Esophagus muscularis mucosa (tissue), 4 donors: ENCODE results near the gene GRIK5. TPM values are rescaled to one million over a fixed set of nuclear protein-coding genes. Genes with fewer than 3 reads are reported as not detected.
"Not testable (repeated sequence)": the region's sequence is repeated elsewhere in the genome, so short reads cannot be mapped to it uniquely, and the experiment has no call there.

Experiments used
- DNase-seq: peaks from one replicate; pipeline ENCODE4 v3.0.0-alpha.2; 2017; ENCODE audit errors: extremely low spot score
- H3K27ac ChIP-seq, 4 donors: fragments of 200-600 bp; sonication (generic); replicated peaks in 1 of 4; 1 replicate in 3 of 4; 2 replicates in 1 of 4; pipeline ENCODE4 v1.5.1; 2016 to 2019; ENCODE audit warnings: mild to moderate bottlenecking in 1 of 4
- H3K27me3 ChIP-seq, 4 donors: fragments of 200-600 bp; sonication (generic); one replicate each; pipeline versions ENCODE4 v1.5.1 to v1.6.0; 2016 to 2019
- H3K36me3 ChIP-seq, 4 donors: fragments of 200-600 bp; sonication (generic); one replicate each; pipeline ENCODE4 v1.5.1; 2016 to 2019
- H3K4me1 ChIP-seq, 4 donors: fragments of 200-600 bp; sonication (generic); one replicate each; pipeline ENCODE4 v1.5.1; 2016 to 2019
- H3K4me3 ChIP-seq, 4 donors: fragments of 200-600 bp; sonication (generic); 1 replicate in 2 of 4; 2 replicates in 2 of 4; pipeline ENCODE4 v1.5.1; 2016 to 2019; ENCODE audit warnings: mild to moderate bottlenecking in 4 of 4, moderate library complexity in 1 of 4
- H3K9me3 ChIP-seq, 4 donors: fragments of 200-600 bp; sonication (generic); 1 replicate in 3 of 4; 2 replicates in 1 of 4; pipeline ENCODE4 v1.5.1; 2016 to 2019
- EP300 ChIP-seq: sonication (generic); formaldehyde crosslinking; IDR thresholded peaks from one replicate; pipeline ENCODE4 v1.6.1; 2017; ENCODE audit warnings: antibody characterized with exemption
- POLR2A ChIP-seq: fragments of 450-650 bp; IDR thresholded peaks from one replicate; pipeline ENCODE4 v1.6.1; 2017; ENCODE audit warnings: antibody characterized with exemption, moderate library complexity, mild to moderate bottlenecking, low read depth
- POLR2AphosphoS5 ChIP-seq, 2 donors: sonication (generic); formaldehyde crosslinking; IDR thresholded peaks; one replicate each; pipeline ENCODE4 v1.6.1; 2017; ENCODE audit warnings: antibody characterized with exemption in 2 of 2
- WGBS: methylation state at CpG from one replicate; pipeline ENCODE4 v1.1.5; 2018; 5-methylcytosine and 5-hydroxymethylcytosine counted together
- intact Hi-C: fragments of 100-400 bp; cut with DNase I; formaldehyde crosslinking; loops from one replicate; pipeline ENCODE4 v1.15.1; 2023
- total RNA-seq, 4 donors: library from RNA; depleted of rRNA; stranded (reverse); fragments of >200 nt; gene quantifications; one replicate each; pipeline versions ENCODE4 v1.1.0 to v1.2.1, GENCODE V29; 2016
- TF ChIP-seq, protein P1 (sequence below), 3 experiments: fragments of 200-600 bp in 2 of 3; fragments of 450-650 bp in 1 of 3; sonication (generic) in 2 of 3; IDR thresholded peaks; one replicate each; pipeline ENCODE4 v1.5.1; 2017 to 2019; ENCODE audit warnings: antibody characterized with exemption in 3 of 3, mild to moderate bottlenecking in 2 of 3, moderate library complexity in 1 of 3

GRIK5 gene
- total RNA-seq, 4 donors from 2014 or later, result 8.6 to 27.6 (median 13.8) TPM

- peaks cover 0 to 82% (median 45%) of the 10 kb centered on the region in 4 donors for H3K27me3 ChIP-seq
- H3K4me3 ChIP-seq, result peak within 1 kb of the TSS; percentile 46 to 61 (median 50)
- DNase-seq, result no peak
- 0% methylated on average over 6 of the region's 84 CpGs for WGBS
- peaks cover 23 to 39% (median 32%) of the 10 kb centered on the region in 4 donors for H3K4me1 ChIP-seq
- no peaks in the 10 kb centered on the region for H3K36me3 ChIP-seq
- H3K9me3 ChIP-seq, result no peaks in the 10 kb centered on the region
- intact Hi-C loops, result no loop called here
- no peak within 1 kb of the TSS for H3K27ac ChIP-seq
- no peak for TF ChIP-seq POLR2A
- no peak for TF ChIP-seq EP300
- TF ChIP-seq, protein P1, sequence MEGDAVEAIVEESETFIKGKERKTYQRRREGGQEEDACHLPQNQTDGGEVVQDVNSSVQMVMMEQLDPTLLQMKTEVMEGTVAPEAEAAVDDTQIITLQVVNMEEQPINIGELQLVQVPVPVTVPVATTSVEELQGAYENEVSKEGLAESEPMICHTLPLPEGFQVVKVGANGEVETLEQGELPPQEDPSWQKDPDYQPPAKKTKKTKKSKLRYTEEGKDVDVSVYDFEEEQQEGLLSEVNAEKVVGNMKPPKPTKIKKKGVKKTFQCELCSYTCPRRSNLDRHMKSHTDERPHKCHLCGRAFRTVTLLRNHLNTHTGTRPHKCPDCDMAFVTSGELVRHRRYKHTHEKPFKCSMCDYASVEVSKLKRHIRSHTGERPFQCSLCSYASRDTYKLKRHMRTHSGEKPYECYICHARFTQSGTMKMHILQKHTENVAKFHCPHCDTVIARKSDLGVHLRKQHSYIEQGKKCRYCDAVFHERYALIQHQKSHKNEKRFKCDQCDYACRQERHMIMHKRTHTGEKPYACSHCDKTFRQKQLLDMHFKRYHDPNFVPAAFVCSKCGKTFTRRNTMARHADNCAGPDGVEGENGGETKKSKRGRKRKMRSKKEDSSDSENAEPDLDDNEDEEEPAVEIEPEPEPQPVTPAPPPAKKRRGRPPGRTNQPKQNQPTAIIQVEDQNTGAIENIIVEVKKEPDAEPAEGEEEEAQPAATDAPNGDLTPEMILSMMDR (IDR thresholded peaks at IDR 0.05), result no peak
- TF ChIP-seq POLR2AphosphoS5 (IDR thresholded peaks at IDR 0.05), result no peak
Observed at GRCh38 chr19:41993612-41994483, 76.2 kb downstream of the GRIK5 start, which contains the start of gene ATP1A3. Gene ATP1A3 (minus strand): TSS chr19:41994230. CDS start chr19:41994076, 154 bp downstream.

- H3K27ac ChIP-seq, H3K4me3 ChIP-seq, intact Hi-C loops, DNase-seq, H3K9me3 ChIP-seq: not testable (repeated sequence)
- peaks cover 13 to 21% (median 15%) of the 10 kb centered on the region in 4 donors for H3K4me1 ChIP-seq
- H3K27me3 ChIP-seq, result peaks cover 0 to 64% (median 30%) of the 10 kb centered on the region in 4 donors
- H3K36me3 ChIP-seq, result peaks cover 0 to 14% (median 0%) of the 10 kb centered on the region in 4 donors
- 58% methylated on average over 5 of the region's 11 CpGs for whole genome bisulfite sequencing
Observed at GRCh38 chr19:41991925-41992569, 78.0 kb downstream of the GRIK5 start.

DNA sequence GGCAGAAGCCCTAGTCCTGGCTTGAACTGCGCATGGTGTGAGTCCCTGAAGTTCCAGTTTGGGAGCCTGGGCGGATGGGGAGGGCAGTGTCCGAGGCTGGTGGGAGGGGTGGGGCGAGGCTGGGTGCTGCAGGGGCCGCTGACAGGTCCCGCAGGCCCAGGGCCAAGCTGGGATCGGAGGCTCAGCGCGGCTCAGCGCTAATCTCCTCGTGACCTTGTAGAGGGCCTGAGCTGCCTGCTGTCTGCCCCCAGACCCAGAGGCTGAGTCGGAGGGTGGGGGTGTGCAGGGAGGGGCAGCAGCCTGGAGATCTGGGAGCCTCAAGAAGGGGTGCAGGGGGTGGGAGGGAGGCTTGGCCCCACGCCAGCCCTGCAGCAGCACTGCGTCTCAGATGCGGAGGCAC lies 79.0 kb downstream of the GRIK5 start:
- Histone ChIP-seq H3K27me3 (peaks cover 0 to 54% (median 26%) of the 10 kb centered on the region in 4 donors), H3K4me3 (no peak overlapping the region), H3K9me3 (no peaks in the 10 kb centered on the region), H3K4me1 (peaks cover 13 to 19% (median 14%) of the 10 kb centered on the region in 4 donors), H3K27ac (no peak overlapping the region), H3K36me3 (peaks cover 0 to 17% (median 0%) of the 10 kb centered on the region in 4 donors)
- intact Hi-C loops, result no loop called here
- WGBS, result 56% methylated on average over 15 of the region's 15 CpGs
- TF ChIP-seq POLR2AphosphoS5 (IDR thresholded peaks at IDR 0.05) (no peak), POLR2A (no peak), EP300 (no peak)
- TF ChIP-seq, protein P1 (IDR thresholded peaks at IDR 0.05), result no peak
- no peak for DNase-seq

- TF ChIP-seq, protein P1 (IDR thresholded peaks at IDR 0.05), result no peak
- TF ChIP-seq POLR2AphosphoS5 (IDR thresholded peaks at IDR 0.05) (no peak), EP300 (no peak), POLR2A (no peak)
- 87% methylated on average over 2 of the region's 2 CpGs for WGBS
- H3K27ac ChIP-seq, result no peak overlapping the region
- no peak overlapping the region for H3K4me3 ChIP-seq
- DNase-seq, result no peak
- intact Hi-C loops, result no loop called here
- peaks cover 0 to 21% (median 0%) of the 10 kb centered on the region in 4 donors for H3K36me3 ChIP-seq
- H3K4me1 ChIP-seq, result peaks cover 13 to 19% (median 14%) of the 10 kb centered on the region in 4 donors
- peaks cover 0 to 50% (median 24%) of the 10 kb centered on the region in 4 donors for H3K27me3 ChIP-seq
- H3K9me3 ChIP-seq, result no peaks in the 10 kb centered on the region
Observed at GRCh38 chr19:41990615-41991014, 79.4 kb downstream of the GRIK5 start.

- no peak for DNase-seq
- Histone ChIP-seq H3K4me3 (no peak overlapping the region), H3K9me3 (no peaks in the 10 kb centered on the region), H3K27ac (no peak overlapping the region), H3K36me3 (peaks cover 0 to 27% (median 0%) of the 10 kb centered on the region in 4 donors), H3K27me3 (peaks cover 0 to 44% (median 24%) of the 10 kb centered on the region in 4 donors), H3K4me1 (peaks cover 13 to 19% (median 14%) of the 10 kb centered on the region in 4 donors)
- no peak for TF ChIP-seq POLR2A
- TF ChIP-seq, protein P1 (IDR thresholded peaks at IDR 0.05), result no peak
- TF ChIP-seq POLR2AphosphoS5 (IDR thresholded peaks at IDR 0.05), result no peak
- TF ChIP-seq EP300, result no peak
- WGBS, result 87% methylated on average over 4 of the region's 4 CpGs
- intact Hi-C loops, result no loop called here
Observed at GRCh38 chr19:41990028-41990427, 80.0 kb downstream of the GRIK5 start.
